GM18861 (cell line): ENCODE results near the gene EDDM3A.
A peak's percentile ranks its signal among the peaks of the same experiment; 100 is the strongest.
"Not testable (repeated sequence)": the region's sequence is repeated elsewhere in the genome, so short reads cannot be mapped to it uniquely, and the experiment has no call there.

ENCODE experiments used
- ATAC-seq: cut with Tn5 transposase; IDR thresholded peaks from one replicate; pipeline ENCODE4 v1.9.1; 2021; ENCODE audit not compliant: unreplicated experiment

The EDDM3A gene

DNA sequence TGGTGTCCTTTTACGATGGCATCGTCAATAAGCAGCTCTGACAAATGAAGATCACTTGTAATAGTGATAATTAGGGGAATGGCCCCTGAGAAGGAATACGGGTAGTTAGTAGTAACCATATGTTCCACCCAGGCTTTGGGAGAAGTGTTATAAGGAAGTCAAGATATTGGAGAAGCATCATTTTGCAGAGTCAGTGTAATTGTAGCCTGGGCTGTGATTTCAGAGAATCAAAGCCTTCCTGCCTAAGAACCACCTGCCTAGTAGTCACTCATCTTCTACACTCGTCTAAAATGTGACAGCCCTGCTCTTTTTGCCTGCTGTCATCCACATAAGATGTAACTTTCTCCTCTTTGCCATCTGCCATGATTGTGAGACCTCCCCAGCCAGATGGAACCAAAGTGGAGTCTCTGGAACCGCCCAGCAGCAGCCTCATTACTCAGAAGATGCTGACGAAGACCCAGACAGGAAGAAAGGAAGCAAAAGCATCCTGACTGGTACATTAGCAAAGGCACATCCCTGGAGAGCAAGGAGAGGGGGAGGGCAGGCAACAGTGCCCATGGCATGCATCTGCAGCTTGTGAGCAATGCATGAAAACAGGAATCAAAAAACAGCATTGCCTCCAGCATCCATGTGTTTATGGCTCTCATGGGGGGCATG lies 12.6 kb upstream of the EDDM3A start:
- no peak for ATAC-seq

DNA sequence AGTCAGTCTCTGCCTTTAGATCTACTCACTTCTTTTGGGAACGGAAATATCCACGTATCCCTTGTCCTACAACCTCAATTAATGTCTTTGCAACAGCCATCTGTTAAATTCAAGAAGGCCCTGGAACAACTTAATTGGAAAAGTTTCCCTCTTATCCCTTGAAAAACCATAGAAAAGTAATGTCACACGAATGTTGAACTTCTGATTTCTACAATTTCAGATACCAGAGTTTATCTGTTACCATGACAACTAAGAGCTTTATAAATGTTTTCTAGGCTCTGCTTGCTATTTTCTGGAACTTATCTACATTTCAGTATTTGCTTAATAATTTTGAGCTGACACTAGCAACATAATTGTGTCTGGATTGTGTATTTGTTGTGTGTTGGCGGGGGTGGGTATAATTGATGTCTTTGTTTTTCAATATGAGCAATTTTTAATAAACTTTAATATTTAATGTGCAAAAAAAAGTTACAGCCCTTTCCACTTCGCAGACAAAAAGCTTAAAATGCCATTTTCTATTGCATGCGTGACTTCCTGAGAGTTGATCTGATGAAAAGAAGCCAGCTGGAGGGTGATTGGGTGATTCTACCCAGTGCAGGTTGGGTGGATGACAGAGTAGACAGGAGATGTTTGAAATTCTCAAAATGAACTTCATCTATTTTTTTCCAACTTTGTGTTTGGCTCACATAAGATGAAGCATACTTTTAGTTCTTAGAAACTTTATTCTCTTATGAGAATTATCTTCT lies 11.8 kb upstream of the EDDM3A start:
- no peak for ATAC-seq

DNA sequence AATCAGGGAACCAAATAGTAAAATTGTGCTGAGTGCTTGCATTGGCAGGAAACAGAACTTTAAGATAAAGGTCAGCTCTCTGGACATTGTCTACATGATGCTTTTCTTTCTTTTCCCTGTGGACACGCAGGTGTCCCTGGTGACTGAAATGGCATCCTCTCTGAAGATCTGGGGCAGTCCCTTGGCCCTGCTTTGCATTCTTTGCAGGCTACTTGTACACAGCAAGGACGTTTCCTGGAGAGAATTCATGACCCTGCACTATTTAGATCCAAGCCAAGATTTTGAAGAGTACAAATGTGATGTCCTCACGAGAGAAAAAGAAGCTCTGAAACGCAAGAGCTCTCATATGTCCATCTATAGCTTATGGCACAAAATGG lies 11.3 kb upstream of the EDDM3A start:
- ATAC-seq, result no peak

DNA sequence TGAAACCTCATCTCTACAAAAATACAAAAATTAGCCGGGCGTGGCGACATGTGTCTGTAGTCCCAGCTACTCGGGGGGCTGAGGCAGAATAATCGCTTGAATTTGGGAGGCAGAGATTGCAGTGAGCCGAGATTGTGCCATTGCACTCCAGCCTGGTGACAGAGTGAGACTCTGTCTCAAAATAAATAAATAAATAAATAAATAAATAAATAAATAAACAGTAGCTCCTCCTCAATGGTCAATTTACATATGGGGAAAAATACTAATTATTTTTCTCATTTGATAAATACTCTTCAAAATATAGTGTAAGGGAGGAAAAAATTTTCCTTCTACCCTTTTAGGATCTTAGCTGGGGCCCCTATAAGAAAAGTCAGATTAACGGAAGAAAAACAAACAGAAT lies 7.4 kb upstream of the EDDM3A start:
- ATAC-seq, result not testable (repeated sequence)

DNA sequence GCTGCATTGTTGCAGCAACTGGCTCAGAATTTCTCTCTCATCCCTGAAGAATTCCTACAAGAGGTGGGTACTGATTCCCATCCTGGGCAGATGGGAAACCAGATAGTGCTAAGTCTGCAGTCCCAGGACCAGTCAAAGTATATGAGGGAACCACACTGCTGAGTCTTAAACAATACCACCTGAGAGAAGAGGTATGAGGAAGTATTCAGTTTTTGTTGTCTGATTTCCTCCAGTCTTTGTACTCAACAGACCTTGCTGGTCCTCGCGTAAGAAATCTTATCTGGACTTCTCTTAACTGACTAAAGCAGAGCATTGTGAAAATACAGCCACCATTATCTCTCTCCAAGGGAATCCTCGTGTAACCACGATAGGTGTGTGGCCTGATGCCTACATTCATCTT lies 3.6 kb upstream of the EDDM3A start:
- ATAC-seq, result no peak

DNA sequence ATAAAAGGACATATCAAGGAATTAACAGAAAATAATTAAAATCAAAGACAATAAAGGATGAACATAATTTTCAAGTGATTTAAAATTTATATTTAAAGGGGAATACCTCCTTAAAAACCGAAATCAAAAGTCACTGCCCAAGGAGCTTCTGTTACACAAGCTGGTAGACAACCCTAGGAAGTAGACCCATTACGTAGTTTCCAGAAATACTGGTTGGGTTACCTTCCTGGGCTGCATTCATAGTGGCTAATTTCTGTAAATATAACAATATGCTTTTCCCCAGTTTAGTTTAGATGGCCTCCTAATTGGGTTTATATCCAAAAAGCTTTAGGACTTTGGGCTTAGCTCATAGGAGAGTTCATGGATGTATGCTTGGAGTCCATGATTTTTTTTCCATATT lies 2.1 kb upstream of the EDDM3A start:
- ATAC-seq, result no peak

DNA sequence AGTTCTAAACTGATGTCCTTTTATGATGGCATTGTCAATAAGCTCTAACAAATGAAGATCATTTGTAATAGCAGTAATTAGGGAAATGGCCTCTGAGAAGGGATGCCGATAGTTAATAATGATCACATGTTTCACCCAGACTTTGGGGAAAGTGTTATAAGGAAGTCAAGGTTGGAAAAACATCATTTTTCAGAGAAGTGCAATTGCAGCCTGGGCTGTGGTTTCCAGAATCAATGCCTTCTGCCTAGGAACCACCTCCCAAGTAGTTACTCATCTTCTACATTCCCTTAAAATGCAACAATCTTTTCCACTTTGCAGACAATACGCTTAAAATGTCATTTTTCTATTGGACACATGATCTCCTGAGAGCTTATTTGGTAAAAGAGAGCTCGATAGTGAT lies 879 bp downstream of the EDDM3A start:
- no peak for ATAC-seq

DNA sequence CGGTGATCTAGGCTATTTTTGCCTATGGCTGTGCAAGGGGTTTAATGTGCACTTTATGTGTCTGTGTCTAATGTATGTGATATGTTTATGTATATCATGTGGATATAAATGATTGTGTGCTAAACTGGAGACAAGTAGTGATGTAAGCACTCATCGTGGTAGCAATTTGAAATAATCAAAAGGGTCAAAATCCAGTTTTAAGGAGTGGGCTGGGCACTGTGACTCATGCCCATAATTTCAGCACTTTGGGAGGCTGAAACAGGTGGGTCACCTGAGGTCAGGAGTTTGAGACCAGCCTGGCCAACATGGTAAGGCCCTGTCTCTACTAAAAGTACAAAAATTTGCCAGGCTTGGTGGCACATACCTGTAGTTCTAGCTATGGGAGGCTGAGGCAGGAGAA lies 2.8 kb downstream of the EDDM3A start:
- ATAC-seq, result no peak

DNA sequence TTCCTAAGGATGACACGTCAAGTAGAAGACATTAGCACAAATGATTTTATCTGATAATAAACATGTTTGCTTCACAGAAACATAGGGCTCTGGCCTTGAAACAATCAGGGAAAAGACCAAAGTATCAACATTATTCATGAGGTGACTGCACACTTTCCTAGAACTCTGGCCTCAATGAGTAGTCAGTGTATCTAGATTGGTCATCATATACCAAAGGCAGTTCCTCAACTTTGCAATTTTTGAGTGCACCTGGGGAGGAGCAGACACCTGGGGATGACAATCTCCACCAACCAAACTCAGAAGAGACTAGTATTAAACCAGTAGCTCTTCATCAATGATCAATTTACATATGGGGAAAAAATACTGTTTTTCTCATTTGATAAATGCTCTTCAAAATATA lies 4.5 kb downstream of the EDDM3A start:
- no peak for ATAC-seq

DNA sequence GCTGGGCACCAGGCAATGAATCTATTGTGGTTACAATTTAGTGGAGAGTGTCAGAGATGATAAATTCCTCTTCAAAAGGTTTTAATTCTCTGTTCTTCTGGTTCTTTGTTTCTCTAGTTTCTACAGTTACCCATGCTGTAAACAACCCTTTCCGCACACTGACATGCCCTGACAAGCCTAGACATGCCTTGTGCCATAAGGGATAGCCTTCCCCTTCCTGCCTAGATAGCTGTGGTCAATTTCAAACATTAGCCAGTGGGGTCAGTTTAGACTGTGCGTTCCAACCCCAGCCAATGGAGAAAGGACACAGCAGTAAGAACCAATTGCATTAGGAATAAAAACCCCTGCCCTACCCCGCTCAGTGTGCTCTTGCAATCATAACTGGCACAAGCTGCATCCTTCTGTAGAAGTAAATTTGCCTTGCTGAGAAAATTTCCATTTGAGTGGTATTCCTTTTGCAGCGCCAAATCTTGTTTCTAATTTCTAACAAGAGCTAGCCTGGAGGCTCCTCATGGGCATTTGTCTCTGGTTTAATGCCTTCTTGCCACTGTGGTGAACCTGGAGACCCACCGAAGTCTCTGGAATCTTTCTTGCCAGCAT lies 6.4 kb downstream of the EDDM3A start:
- no peak for ATAC-seq

DNA sequence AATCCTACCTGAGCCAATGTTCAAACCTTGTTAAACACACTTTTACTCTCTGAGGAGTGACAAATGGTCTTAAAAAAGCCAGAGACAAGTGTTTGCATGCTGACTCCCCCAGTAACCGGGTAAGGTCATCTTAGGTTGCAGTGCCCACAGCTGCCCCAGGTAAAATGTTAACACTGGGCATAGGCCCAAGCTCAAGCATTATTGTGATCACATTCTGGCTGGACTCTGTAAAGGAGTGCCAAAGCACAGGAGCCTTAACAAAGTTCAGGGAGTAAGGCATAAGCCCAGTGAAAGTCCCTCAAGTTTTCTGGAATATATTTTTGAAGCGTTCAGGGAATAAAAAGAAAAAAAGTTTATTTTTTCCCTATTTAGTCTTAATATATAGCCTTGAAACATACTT lies 8.6 kb downstream of the EDDM3A start:
- ATAC-seq, result no peak

DNA sequence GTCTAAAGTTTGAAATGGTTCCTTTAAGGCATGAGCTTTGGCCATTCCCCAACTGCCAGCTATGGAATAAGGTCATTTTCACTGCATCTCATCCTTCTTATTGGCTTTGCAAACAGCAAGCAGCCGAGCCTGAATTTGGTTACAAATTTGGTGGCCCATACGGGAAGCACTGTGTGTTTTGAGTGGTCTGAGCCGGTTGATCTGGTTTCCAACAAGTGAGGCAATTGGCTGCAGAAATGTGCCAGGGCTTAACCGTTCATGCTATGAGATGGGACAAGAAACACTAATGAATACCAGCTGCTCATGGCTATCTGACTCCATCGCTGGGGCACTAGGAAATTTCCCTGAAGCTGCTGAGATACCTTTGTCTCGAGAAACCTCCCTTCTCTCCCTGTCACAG lies 9.3 kb downstream of the EDDM3A start:
- no peak for ATAC-seq

DNA sequence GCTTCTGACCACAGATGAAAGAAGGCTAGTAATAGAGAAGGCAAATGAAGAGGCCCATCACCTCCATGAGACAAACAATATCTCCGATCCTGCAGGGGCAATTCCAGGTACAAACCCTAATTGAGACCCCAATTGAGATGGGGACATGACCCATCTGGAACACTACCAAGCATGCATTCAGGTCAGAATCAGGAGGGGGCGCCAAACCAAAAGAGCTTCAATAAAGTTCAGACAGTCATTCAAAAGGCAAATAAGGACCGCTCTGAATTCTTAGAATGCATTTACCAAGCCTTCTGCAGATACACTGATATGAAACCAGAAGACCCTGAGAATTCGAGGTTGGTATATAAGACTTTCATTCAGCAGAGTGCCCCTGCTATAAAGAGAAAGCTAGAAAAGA lies 12.3 kb downstream of the EDDM3A start:
- no peak for ATAC-seq

DNA sequence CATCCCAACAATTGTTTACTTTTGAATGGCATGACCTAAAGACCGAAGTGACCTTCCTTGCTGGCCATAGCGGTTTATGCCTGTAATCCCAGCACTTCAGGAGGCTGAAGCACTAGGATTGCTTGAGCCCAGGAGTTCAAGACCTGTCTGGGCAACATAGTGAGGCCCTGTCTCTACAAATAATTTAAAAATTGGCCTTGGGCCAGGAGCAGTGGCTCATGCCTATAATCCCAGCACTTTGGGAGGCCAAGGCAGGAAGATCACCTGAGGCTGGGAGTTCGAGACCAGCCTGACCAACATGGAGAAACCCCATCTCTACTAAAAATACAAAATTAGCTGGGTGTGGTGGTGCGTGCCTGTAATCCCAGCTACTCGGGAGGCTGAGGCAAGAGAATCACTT lies 13.8 kb downstream of the EDDM3A start:
- ATAC-seq, result not testable (repeated sequence)

DNA sequence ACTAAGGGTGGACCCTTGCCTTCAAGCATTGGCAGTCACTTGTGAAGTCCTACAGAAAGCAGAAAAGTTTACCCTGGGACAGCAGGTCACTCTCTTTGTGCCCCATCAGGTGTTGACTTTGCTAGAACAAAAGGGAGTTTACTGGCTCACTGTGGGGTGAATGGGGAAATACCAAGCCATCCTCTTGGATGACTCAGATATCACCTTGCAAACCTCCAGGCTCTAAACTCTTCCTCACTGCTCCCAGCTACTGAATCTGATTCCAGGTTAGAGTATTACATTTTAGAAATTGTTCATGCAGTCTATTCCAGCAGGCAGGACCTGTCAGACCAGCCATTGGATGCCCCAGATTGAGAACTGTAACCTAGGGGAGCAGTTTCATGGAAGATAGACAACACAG lies 15.3 kb downstream of the EDDM3A start:
- no peak for ATAC-seq

DNA sequence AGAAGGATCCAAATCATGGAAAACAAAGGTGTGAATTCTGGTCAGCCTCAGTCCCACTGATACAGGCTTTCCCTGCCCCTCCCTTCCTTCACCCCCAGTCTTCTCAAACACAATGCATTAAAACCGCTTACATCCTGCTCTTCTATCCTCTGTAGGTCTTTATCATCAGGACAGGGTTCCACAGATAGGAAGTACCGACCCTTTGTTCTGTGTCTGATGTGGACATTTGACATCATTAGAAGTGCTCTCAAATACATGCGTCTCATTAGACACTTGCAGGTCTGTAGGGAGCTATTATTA lies 22.9 kb downstream of the EDDM3A start:
- ATAC-seq, result no peak

DNA sequence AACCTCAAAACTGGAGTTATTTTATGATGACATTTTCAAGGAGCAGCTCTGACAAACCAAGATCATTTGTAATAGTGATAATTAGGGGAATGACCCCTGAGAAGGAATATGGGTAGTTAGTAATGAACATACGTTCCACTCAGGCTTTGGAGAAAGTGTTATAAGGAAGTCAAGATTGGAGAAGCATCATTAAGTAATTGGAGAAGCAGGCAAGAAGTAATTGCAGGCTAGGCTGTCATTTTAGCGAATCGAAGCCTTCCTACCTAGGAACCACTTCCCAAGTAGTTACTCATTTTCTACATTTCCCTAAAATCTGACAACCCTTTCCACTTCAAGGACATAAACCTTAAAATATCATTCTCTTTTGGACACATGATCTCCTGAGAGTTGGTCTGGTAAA lies 23.7 kb downstream of the EDDM3A start:
- ATAC-seq, result no peak

DNA sequence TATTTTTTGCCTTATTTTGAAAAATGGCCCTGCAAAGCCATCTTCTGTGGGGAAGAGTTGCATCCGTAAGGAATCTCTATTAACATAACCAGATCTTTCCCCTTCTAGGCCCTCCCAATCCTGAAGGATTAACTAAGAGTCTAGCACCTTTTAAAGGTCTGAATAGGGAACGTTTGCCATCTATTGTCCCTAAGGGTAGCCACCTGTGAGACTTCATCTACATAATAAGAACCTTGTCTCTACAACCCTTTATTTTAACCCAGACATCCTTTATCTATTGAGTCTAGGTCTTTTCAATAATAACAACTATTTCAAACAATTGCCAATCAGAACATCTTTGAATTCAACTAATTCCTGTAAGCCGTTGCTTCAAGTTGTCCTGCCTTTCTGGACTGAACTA lies 27.0 kb downstream of the EDDM3A start:
- ATAC-seq, result no peak

DNA sequence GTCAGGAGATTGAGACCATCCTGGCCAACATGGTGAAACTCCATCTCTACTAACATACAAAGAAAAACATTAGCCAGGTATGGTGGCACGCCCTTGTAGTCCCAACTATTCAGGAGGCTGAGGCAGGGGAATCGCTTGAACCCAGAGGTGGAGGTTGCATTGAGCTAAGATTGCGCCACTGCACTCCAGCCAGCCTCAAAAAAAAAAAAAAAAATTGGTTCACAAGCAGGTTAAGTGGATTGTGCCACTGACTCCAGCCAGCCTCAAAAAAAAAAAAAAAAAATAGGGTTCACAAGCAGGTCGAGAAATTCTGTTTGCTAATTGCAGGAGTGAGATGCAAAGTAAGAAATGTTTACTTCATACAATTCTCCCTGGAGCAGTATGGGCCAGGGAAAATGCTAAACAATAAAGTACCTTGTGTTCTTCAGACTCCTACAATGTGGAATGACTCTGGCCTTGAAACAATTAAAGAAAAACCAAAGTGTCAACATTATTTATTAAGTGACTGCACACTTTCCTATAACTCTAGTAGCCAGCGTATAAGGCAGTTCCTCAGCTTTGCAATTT lies 28.7 kb downstream of the EDDM3A start:
- ATAC-seq, result no peak

DNA sequence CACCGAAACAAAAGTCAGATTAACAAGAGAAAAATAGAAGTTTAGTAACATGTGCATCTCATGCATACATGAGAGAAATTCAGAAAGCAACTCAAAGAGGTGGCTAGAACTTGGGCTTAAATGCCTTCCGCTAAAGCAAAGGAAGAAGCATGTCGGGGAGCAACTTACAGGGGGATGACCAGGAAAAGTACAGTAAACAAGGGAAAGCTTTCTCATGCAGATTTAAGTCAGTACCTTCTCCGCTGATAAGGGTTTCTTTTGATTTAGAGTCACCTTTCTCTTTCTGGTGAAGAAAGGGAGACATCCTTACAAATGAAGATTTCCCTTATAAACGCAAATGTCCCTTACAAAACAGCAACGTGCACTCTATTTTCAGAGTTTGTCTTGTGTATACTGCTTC lies 29.4 kb downstream of the EDDM3A start:
- ATAC-seq, result no peak

DNA sequence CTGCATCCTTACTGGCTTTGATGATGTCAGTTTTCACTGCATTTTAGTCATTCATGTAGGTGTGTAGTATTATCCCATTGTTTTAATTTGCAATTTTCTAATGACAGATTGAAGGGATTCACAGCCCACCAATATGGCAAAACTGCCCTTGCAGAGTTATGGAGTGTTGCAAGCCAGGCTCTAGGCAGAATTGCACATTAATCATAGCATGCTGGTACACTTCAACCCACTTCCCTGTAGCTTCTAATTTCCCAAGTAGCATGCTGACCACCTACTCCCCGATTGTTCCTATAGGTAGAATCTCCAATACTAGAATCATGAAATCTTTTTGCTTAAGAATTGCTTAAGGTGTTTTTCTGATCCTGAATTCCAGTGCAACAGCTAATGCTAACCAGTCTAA lies 30.2 kb downstream of the EDDM3A start:
- no peak for ATAC-seq

DNA sequence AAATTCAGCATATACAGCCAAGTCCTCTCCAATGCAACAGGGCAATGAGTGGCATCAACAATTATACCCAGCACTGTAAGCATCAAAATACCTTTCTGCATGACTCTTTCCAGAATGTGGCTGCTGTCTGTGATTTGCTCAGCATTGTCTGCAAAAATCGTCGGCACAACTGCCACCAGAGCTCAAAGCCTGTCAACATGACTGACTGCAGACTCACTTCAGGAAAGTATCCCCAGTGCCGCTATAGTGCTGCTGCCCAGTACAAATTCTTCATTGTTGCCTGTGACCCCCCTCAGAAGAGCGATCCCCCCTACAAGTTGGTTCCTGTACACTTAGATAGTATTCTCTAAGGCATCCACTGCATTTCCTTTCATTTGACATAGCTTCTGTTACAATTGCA lies 36.1 kb downstream of the EDDM3A start:
- peak; percentile 10 for ATAC-seq
